CD4-positive, alpha-beta T cell treated with Interleukin-15 for 4 hours (primary cell): Measurements from ENCODE around the gene CFAP126.
"Not testable (repeated sequence)": the region's sequence is repeated elsewhere in the genome, so short reads cannot be mapped to it uniquely, and the experiment has no call there.

ENCODE experiments used
- DNase-seq: peaks from one replicate; pipeline ENCODE4 v3.0.0-alpha.2; 2020; ENCODE audit warnings: low spot score

CFAP126 gene

DNA sequence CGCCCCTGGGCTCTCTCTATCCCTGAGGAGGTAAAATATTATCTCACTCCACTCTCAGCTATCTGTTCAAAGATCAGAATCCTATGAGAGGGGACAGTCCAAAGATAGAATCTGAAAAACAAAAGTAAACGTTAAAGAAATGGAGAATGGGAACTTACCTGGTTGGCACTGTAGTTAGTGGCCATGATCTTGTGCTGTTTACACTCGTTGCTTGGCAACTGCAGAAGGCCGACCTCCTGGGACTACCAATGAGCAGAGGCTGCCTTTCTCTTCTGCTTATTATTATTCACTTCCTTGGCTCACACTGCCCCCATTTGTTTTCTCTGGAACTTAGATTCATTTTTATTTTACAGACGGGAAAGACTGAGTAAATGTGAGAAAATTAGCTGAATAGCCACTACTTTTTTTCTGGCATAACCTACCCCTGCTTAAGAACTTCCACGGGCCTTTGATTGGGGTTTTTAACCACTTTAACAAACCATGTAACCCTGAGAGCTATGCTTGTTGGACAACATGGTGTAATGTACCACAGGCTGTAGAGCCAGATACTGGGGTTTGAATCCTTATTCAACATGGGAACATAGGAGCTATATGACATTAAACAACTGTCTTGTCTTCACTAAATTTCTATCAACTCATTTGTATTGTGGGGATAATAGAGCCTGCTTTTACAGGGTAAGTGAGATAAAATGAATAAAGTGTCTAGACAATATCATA, at the start of gene CFAP126:
TSS of gene CFAP126 (minus strand) at position 193 of the 717 bp plus-strand sequence. CDS start at position 185, 8 bp downstream.
- DNase-seq: peak; percentile 73

DNA sequence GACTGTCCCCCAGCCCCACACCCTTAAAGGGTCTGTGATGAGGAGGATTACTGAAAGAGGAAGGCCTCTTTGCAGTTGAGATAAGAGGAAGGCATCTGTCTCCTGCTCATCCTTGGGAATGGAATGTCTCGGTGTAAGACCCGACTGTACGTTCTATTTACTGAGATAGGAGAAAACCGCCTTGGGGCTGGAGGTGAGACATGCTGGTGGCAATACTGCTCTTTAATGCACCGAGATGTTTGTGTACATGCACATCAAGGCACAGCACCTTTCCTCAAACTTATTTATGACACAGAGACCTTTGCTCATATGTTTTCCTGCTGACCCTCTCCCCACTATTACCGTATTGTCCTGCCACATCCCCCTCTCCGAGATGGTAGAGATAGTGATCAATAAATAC, 45.4 kb upstream of the CFAP126 start:
- DNase-seq: not testable (repeated sequence)

DNA sequence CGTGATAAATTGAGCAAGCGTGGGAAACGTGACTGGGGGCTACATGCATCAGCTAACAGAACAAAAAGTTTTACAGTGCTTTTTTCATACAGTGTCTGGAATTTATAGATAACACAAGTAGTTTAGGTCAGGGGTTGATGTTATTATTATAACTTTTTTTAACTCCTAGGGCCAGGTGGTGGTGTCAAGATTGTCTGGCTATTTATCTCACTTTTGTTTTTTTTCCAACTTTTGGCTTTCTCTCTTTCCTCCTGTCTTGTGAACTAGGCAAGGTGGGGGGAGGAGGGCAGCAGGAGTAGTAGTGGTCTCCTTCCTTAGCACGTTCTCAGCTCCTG, 42.9 kb upstream of the CFAP126 start:
- DNase-seq: not testable (repeated sequence)

DNA sequence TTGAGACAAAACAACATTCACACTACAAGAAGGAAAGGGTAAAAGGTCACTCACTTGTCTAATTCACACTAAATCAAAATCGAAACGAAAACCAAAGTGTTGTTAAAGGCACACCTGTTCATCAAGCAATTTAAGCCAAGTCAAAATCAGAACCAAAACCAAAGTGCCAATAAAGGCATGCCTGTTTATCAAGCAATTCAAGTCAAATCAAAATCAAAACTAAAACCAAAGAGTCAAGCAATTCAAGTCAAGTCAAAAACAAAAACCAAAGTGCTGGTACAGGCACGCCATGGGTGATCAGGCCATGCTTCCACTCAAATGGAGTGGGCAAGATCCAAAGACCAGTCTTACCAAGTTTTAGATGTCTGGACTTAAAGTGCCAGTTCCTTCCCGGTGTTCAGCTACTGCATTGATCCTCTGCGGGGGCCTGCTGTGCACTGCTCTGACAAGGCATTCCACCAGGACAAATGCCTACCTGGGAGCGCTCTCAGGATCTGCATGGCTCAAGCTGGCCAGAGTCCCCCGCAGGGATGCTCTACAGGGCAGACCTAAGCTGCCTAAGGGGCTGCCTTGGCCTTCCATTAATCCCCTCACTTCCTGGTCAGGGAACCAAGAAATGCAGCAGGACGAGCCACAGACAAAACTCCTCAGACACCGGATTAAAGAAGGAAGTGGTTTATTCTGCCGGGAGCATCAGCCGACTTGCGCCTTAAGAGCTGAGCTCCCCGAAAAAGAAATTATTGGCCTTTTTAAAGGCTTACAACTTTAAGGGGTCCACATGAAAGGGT, 42.4 kb upstream of the CFAP126 start:
- peak; percentile 41 for DNase-seq

- DNase-seq: no peak
Observed at GRCh38 chr1:161408429-161409052, 40.9 kb upstream of the CFAP126 start.

DNA sequence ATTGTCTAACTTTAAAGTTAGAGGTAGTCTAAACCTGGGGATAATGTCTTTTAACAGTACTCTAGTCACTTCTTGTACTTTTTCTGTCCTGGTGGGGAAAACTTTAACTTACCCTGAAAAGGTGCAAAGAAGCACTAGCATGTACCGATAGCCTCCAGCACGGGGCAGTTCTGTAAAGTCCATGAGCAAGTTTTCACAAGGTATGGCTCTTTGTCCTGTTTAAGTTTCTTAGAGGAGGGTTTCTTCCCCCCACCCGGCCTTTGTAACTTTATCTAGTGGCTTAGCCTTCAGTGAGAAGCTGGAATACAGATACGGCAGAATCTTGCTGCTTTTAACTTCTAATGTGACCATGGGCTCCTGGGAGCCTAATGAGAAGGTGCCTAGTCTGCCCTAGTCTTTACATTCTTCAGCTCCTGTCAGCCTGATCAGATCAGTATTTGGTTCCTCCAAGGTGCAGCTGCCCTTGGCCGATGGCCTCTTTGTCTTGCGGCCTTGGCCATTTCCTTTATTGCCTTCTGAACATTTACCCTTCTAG, 39.8 kb upstream of the CFAP126 start:
- no peak for DNase-seq

DNA sequence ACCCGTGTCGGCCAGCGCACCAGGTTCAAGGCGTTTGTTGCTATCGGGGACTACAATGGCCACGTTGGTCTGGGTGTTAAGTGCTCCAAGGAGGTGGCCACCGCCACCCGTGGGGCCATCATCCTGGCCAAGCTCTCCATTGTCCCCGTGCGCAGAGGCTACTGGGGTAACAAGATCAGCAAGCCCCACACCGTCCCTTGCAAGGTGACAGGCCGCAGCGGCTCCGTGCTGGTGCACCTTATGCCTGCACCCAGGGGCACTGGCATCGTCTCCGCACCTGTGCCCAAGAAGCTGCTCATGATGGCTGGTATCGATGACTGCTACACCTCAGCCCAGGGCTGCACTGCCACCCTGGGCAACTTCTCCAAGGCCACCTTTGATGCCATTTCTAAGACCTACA, 38.9 kb upstream of the CFAP126 start:
- DNase-seq: not testable (repeated sequence)

DNA sequence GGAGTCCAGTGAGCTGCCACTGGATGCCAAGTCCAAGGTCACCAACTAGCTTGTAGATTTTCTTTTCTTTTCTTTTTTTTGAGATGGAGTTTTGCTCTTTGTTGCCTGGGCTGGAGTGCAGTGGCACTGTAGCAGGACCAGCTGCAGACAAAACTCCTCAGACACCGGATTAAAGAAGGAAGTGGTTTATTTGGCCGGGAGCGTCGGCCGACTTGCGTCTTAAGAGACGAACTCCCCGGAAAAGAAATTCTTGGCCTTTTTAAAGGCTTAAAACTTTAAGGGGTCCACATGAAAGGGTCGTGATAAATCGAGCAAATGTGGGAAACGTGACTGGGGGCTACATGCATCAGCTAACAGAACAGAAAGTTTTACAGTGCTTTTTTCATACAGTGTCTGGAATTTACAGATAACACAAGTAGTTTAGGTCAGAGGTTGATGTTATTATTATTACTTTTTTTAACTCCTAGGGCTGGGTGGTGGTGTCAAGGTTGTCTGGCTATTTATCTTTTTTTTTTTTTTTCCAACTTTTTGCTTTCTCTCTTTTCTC, 36.4 kb upstream of the CFAP126 start:
- DNase-seq: no peak

DNA sequence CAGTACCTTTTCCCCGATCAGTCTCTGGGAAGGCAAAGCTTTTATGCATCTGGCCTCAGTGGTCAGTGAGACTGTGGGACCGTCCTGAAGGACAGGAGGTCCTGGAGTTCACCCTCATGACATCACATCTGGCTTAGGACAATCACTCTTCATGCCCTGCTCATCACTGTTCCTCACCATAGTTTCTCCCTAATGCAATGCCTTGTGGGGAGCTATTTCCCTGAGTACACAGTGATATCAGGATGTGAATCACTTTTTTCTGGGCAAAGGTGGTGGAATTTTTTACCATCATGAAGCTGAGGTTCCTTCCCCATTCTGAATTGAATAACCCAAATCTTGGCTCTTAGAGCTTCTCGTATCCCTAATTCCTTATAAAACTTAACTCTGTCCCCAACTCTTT, 34.8 kb upstream of the CFAP126 start:
- no peak for DNase-seq

DNA sequence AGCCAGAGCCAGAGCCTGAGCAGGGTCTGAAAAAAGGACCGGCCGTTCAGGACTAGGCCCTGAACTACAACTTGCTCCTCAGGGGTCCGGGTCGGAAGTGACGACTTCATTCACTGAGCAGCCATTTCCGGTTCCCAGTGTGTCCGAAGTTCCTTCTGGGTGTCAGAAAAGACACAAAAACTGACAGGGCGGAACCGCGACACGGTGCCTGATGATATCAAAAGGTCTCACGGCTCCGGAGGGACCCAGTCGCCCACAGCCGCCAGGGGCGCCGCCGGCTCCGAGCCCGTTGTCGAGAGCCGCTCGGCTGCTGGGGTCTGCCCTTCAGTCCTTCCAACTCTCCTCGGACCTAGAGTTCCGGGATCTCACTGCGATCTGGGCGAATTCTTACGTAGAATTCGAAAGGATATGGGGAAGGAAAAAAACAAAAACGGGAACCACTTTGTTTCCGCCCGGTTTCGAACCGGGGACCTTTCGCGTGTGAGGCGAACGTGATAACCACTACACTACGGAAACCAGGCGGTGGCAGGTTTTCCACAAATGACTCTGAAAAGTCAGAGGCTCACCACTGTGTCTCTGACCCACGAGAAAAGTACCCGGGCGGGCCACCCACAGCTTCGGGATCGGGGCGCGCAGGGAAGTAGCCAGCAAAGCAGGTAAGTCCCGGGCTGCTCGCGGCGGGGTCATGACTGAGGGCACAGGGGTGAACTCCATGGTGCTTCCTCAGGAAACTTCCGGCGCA, 31.8 kb upstream of the CFAP126 start:
- DNase-seq: peak; percentile 95

DNA sequence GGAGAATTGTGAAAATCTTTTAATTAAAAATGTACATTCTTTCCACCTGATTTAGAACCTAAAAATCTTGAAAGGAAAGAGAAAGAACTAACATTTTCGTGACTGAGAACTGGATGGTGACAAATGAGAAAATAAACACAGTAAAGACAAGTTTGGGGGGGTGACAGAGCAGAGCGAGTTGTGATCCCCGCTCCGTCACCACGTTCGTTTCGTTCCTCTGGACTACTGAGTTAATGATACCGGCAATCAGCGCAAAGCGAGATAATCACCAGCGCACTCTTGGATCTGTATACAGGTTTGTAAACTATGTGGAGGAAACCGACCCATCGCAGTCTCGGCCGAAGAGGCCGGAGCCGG, 31.2 kb upstream of the CFAP126 start:
- DNase-seq: no peak

GRCh38 chr1:161397038-161397437, 29.4 kb upstream of the CFAP126 start:
- not testable (repeated sequence) for DNase-seq

GRCh38 chr1:161393151-161393550, 25.5 kb upstream of the CFAP126 start:
- DNase-seq: no peak

DNA sequence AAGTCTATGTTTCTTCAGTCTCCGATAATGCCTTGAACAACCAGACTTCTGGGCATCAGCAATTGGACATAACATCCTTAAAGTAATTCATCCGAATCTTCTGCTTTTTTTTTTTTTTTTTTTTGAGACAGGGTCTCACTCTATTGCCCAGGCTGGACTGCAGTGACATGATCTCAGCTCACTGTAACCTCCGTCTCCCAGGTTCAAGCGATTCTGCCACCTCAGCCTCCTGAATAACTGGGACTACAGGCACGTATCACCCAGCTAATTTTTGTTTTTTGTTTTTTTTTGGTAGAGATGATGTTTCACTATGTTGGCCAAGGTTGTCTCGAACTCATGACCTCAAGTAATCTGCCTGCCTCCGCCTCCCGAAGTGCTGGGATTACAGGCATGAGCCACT, 23.9 kb upstream of the CFAP126 start:
- no peak for DNase-seq

- not testable (repeated sequence) for DNase-seq
Observed at GRCh38 chr1:161391136-161391535, 23.5 kb upstream of the CFAP126 start.

DNA sequence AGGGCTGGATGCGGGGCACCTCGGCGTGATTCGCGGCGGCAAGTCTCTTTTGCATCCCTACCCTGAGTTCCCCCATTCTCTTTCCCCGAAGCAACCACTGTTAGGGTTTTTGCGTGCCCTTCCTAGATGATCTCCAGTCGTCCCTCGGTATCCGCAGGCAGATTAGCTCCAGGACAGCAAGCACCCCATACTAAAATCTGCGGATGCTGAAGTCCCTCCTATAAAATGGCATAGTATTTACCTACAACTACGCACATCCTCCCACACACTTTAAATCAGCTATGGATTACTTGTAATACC, 22.8 kb upstream of the CFAP126 start:
- no peak for DNase-seq

DNA sequence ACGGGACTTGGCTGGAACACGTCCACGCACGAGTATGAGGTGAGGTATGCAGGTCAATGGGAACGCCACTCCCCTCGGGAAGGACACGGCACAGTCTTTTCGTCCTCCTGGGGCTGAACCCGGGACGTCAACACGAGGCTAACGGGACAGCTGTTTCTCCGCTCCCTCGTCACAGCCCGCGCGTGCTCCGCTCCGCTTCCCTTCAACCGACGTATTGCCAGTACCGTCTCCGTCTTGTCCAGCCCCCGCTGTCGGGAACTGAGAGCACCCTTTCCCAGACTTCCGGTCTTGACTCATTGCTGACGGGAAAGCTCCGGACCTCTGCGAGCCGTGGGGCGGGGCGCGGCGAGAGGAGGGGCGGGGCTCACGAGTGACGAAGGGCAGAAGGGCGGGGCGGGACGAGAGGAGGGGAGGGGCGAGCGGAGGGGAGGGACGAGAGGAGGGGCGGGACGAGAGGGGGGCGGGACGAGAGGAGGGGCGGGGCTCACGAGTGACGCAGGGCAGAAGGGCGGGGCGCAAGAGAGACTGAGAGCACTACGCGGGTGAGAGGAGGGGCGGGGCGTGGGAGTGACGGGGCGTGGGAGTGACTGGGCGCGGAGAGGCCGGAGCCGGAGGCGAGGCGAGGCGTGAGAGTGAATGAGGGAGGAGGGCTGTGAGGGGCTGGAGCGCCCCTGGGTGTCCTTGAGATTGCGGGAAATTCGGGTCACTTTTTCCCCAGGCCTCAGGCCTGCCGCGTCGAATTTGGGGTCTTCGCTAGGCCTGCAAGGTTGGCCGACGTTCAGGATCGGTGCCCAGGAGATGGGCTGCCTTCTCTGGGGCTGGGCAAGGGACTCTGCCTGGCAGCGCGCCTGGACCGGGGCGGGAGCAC, 22.2 kb upstream of the CFAP126 start:
- peak; percentile 94 for DNase-seq

DNA sequence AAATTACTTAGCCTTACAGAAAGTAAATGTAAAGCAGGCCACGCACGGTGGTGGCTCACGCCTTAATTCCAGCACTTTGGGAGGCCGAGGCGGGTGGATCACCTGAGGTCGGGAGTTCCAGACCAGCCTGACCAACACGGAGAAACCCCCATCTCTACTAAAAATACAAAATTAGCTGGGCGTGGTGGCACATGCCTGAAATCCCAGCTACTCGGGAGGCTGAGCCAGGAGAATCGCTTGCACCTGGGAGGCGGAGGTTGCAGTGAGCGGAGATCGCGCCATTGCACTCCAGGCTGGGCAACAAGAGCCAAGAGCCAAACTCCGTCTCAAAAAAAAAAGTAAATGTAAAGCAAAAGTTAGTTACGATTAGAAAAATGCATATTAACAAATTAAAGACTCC, 21.5 kb upstream of the CFAP126 start:
- not testable (repeated sequence) for DNase-seq

- DNase-seq: no peak
Observed at GRCh38 chr1:161388639-161389038, 21.0 kb upstream of the CFAP126 start.

DNA sequence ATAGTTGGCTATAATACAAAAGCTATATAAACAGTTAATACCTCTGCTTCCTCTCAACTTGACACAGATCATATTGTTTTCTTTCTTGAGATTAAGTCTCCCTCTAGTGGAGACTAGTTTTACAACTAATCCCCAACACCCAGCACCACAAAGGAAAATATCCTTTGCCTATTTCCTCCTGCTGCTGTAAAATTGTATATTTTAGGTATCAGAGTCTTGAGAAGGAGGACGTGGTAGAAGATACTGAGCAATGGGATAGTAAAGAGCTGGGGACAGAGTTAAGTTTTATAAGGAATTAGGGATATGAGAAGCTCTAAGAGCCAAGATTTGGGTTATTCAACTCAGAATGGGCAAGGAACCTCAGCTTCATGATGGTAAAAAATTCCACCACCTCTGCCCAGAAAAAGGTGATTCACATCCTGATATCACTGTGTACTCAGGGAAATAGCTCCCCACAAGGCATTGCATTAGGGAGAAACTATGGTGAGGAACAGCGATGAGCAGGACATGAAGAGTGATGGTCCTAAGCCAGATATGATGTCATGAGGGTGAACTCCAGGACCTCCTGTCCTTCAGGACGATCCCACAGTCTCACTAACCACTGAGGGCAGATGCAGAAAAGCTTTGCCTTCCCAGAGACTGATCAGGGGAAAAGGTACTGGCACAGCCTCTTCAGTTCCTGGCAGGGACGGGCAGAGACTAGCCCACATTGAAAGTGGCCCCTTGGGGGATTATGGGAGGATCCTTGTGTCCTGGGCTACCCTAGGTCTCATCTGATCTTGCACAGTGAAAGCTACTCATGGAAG, 14.7 kb upstream of the CFAP126 start:
- DNase-seq: peak; percentile 49
